ENCODE measurements around the gene FAM181B.

- TF ChIP-seq CTCF (IDR thresholded peaks at IDR 0.05) (peak; percentile 71 to 80 (median 78)), POLR2AphosphoS5 (IDR thresholded peaks at IDR 0.05) (no peak)
These were observed 15.4 kb downstream of the FAM181B start for GRCh38 chr11:82718307-82718706.

Data from esophagus muscularis mucosa (tissue), 3 donors.